Lung (tissue), 12 donors: ENCODE data around the gene NPHP4. TPM values are rescaled to one million over a fixed set of nuclear protein-coding genes. Genes with fewer than 3 reads are reported as not detected.

Source experiments
- ATAC-seq: fragments of 200-7000 bp; cut with Tn5 transposase; one replicate; pipeline ENCODE4 v1.9.1; 2020; ENCODE audit warnings: moderate number of reproducible peaks; ENCODE audit not compliant: insufficient read depth, low FRiP score
- DNase-seq, 3 donors: peaks; one replicate each; pipeline ENCODE4 v3.0.0-alpha.2; 2013 to 2017
- H3K27ac ChIP-seq, 2 donors: one replicate each; pipeline ENCODE4 v1.5.1; 2013; ENCODE audit warnings: mild to moderate bottlenecking in 2 of 2, moderate library complexity in 2 of 2, control low read depth in 1 of 2, inconsistent platforms in 1 of 2, low read depth in 1 of 2, low read length in 1 of 2
- H3K27me3 ChIP-seq, 3 donors: one replicate each; pipeline ENCODE4 v1.5.1; 2013; ENCODE audit warnings: low read length in 2 of 3; ENCODE audit not compliant: control insufficient read depth in 3 of 3, insufficient read depth in 3 of 3
- H3K36me3 ChIP-seq, 4 donors: one replicate each; pipeline ENCODE4 v1.5.1; 2013; ENCODE audit warnings: low read length in 4 of 4, mild to moderate bottlenecking in 1 of 4, moderate library complexity in 1 of 4; ENCODE audit not compliant: control insufficient read depth in 4 of 4, insufficient read depth in 4 of 4
- H3K4me1 ChIP-seq, 5 donors: one replicate each; pipeline ENCODE4 v1.5.1; 2013; ENCODE audit warnings: low read length in 5 of 5, mild to moderate bottlenecking in 2 of 5, moderate library complexity in 1 of 5; ENCODE audit not compliant: control insufficient read depth in 5 of 5, insufficient read depth in 5 of 5
- H3K4me3 ChIP-seq: one replicate; pipeline ENCODE4 v1.5.1; 2013; ENCODE audit warnings: mild to moderate bottlenecking, control low read depth, moderate library complexity
- H3K9ac ChIP-seq, 2 donors: one replicate each; pipeline ENCODE4 v1.5.1; 2013; ENCODE audit warnings: low read length in 2 of 2, control low read depth in 1 of 2; ENCODE audit not compliant: insufficient read depth in 1 of 2
- H3K9me3 ChIP-seq, 4 donors: one replicate each; pipeline ENCODE4 v1.5.1; 2013; ENCODE audit warnings: low read length in 3 of 4, mild to moderate bottlenecking in 1 of 4, moderate library complexity in 1 of 4; ENCODE audit not compliant: control insufficient read depth in 4 of 4, insufficient read depth in 3 of 4
- WGBS, 2 donors: extraction: QIAGEN DNeasy Blood & Tissue Kit; methylation state at CpG; one replicate each; pipeline ENCODE4 v1.1.7; 2013; 5-methylcytosine and 5-hydroxymethylcytosine counted together
- polyA plus RNA-seq, 2 donors: library from polyadenylated mRNA; stranded (reverse); fragments of 200-250 nt; gene quantifications; one replicate each; pipeline ENCODE4 v1.2.1, GENCODE V29; 2013
- total RNA-seq, 2 donors: library from RNA; depleted of rRNA in 1 of 2; stranded (reverse); fragments of >200 nt in 1 of 2; gene quantifications; one replicate each; pipeline ENCODE4 v1.2.1, GENCODE V29; 2014 to 2021
- TF ChIP-seq, protein P1 (sequence below): IDR thresholded peaks from 2 replicates; pipeline ENCODE4 v1.5.1; 2012; ENCODE audit warnings: mild to moderate bottlenecking; ENCODE audit errors: control extremely low read depth, extremely low read depth
- donor health status: control.
- donor health status: control.
- donor health status: Bipolar disorder and iron deficiency.
- donor health status: healthy.
- donor health status: DM: yes; HTN: yes; CAD: no.

Gene NPHP4
- total and polyA plus RNA-seq, 4 donors, result 6.0 to 23.3 (median 11.1) TPM

DNA sequence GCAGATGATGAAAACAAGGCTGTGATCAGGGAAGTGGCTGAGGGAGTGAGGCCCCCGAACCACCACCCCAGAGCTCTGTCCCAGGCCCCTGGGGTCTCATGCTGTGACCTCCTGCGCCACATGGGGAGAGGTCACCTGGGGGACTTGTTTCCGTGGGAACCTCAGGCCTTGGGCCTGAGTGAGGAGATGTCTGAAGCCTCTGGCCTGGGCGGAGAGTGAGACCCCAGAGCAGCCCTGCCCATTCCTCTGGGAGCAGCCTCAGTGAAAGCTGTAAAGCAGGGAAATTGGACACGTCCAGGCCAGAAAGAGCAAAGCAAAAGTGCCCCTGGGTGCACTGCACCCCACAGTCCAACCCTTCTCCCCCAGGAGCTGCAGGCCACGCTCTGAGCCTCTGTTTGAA lies 16.5 kb upstream of the NPHP4 start:
- H3K27ac ChIP-seq, result no peak overlapping the region
- no peak overlapping the region for H3K9ac ChIP-seq
- ATAC-seq (no peak), DNase-seq (no peak)
- no peak overlapping the region for H3K4me3 ChIP-seq
- H3K9me3 ChIP-seq, result no peaks in the 10 kb centered on the region
- 80% methylated on average over 6 of the region's 6 CpGs for WGBS, 2 donors
- TF ChIP-seq, protein P1, sequence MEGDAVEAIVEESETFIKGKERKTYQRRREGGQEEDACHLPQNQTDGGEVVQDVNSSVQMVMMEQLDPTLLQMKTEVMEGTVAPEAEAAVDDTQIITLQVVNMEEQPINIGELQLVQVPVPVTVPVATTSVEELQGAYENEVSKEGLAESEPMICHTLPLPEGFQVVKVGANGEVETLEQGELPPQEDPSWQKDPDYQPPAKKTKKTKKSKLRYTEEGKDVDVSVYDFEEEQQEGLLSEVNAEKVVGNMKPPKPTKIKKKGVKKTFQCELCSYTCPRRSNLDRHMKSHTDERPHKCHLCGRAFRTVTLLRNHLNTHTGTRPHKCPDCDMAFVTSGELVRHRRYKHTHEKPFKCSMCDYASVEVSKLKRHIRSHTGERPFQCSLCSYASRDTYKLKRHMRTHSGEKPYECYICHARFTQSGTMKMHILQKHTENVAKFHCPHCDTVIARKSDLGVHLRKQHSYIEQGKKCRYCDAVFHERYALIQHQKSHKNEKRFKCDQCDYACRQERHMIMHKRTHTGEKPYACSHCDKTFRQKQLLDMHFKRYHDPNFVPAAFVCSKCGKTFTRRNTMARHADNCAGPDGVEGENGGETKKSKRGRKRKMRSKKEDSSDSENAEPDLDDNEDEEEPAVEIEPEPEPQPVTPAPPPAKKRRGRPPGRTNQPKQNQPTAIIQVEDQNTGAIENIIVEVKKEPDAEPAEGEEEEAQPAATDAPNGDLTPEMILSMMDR, result no peak
- no peaks in the 10 kb centered on the region for H3K36me3 ChIP-seq
- peaks cover 0 to 14% (median 0%) of the 10 kb centered on the region in 3 donors for H3K27me3 ChIP-seq
- no peaks in the 10 kb centered on the region for H3K4me1 ChIP-seq

GRCh38 chr1:6008084-6008415 lies 15.8 kb upstream of the NPHP4 start:
- peaks cover 0 to 1% (median 0%) of the 10 kb centered on the region in 5 donors for H3K4me1 ChIP-seq
- no peak overlapping the region for H3K4me3 ChIP-seq
- no peaks in the 10 kb centered on the region for H3K9me3 ChIP-seq
- ATAC-seq (no peak), DNase-seq (no peak)
- H3K9ac ChIP-seq, result no peak overlapping the region
- H3K36me3 ChIP-seq, result no peaks in the 10 kb centered on the region
- TF ChIP-seq, protein P1, result no peak
- WGBS, 2 donors, result 91 to 94% methylated on average over 11 of the region's 11 CpGs
- H3K27me3 ChIP-seq, result peaks cover 0 to 15% (median 0%) of the 10 kb centered on the region in 3 donors
- H3K27ac ChIP-seq, result no peak overlapping the region

DNA sequence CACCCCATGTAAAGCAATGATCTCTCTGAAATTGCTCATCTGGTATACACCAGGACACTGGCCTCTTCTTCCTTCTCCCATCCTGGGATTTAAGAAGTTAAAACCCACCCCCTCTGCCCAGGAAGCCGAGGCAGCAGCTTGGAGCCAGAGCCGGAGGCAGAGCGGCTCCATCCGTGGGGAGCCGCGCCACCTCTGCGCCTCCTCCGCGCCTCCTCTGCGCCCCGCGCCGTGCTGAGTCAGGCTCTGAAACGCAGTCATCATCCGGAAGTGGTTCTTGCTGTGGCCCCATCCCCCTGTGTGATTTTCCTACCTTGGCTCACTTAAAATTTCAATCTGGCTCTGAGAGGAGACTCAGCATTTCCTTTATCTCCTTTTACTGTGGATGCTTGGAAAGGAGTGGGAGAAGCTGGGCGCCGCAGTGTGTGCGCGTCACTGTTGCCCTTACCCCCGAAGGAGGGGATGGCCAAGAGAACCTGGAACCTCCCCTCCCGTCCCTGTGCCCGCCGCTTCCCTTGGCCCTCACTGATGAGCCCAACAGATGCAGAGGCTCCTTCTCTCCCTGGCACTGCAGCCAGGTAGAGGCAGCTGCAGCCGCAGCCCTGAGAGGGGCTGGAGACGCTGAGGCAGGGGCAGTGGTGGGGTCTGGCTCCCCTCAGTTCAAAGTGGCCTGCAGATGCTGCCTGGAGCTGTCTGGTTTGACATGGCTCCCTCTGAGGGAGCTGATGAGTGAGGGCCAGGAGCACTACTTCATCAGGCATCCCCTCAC lies 15.3 kb upstream of the NPHP4 start:
- H3K9me3 ChIP-seq, result no peaks in the 10 kb centered on the region
- no peaks in the 10 kb centered on the region for H3K36me3 ChIP-seq
- no peak overlapping the region for H3K27ac ChIP-seq
- TF ChIP-seq, protein P1, result no peak
- H3K9ac ChIP-seq, result no peak overlapping the region
- H3K4me3 ChIP-seq, result no peak overlapping the region
- peaks cover 0 to 20% (median 0%) of the 10 kb centered on the region in 3 donors for H3K27me3 ChIP-seq
- ATAC-seq, result no peak
- 64 to 70% methylated on average over 24 to 25 of the region's 25 CpGs for WGBS, 2 donors
- peaks cover 0 to 6% (median 0%) of the 10 kb centered on the region in 5 donors for H3K4me1 ChIP-seq
- no peak for DNase-seq

DNA sequence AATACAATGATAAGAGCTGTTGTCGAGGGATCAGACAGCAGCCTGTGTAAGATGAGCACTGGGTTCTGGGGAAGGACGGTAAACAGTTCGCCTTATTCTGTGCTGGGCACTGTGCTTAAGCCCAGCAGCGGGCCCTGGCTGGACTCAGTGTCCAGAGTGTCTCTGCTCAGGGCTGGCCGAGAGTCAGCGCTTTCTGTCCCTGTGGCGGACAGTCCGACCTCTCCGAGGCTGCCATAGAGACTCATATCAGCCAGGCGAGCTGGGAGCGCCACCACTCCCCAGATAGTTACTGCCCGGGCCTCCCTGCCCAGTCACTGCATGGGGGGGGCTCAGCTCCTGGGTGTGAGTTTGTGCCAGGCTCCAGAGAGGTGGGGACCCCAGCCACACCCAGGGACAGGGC lies 14.7 kb upstream of the NPHP4 start:
- Histone ChIP-seq H3K27me3 (peaks cover 0 to 26% (median 0%) of the 10 kb centered on the region in 3 donors), H3K27ac (peak overlapping the region in 1 of 2 donors; percentile 11), H3K9me3 (no peaks in the 10 kb centered on the region), H3K36me3 (no peaks in the 10 kb centered on the region), H3K9ac (no peak overlapping the region), H3K4me1 (peaks cover 0 to 9% (median 0%) of the 10 kb centered on the region in 5 donors), H3K4me3 (no peak overlapping the region)
- TF ChIP-seq, protein P1, result no peak
- no peak for DNase-seq
- WGBS, 2 donors, result 79 to 82% methylated on average over 12 of the region's 12 CpGs
- no peak for ATAC-seq
